Activated naive CD8-positive, alpha-beta T cell treated with anti-CD3 and anti-CD28 coated beads, Interleukin-2, amount 50 U/mL, for 16 hours (primary cell): Measurements from ENCODE around the gene RHBDD2.
"Not testable (repeated sequence)": the region's sequence is repeated elsewhere in the genome, so short reads cannot be mapped to it uniquely, and the experiment has no call there.

Source experiments
- DNase-seq: peaks from one replicate; pipeline ENCODE4 v3.0.0-alpha.2; 2020; ENCODE audit warnings: low read depth, low spot score

Gene RHBDD2

DNA sequence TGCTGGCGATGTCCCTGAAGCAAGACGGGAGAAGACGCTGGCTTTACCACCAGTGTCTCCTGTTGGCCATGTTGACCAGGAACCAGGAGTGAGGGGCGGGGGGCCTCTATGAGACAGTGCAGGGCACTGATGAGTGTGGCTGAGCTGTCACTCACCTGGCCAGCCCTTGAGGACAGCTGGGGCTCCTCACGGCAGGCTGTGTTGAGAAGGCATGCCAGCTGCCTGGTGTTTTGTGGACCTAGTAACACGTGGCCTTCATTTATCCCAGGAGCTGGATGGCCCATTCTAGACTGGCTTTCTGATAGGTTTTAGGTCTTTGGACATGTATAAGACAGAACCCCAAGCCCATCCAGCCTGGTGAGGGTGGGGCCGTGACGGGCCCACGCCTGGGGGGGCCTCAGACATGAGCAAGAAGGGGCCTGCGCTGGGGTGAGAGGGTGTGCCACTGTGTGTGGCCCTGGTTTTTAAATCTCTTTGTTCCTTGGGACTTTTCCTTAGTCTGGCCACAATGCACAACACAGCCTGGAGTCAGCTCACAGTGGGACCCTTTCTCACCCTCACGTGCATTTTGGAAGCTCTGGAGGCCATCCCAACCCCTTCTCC is 10.5 kb downstream of the RHBDD2 start:
- DNase-seq = no peak

DNA sequence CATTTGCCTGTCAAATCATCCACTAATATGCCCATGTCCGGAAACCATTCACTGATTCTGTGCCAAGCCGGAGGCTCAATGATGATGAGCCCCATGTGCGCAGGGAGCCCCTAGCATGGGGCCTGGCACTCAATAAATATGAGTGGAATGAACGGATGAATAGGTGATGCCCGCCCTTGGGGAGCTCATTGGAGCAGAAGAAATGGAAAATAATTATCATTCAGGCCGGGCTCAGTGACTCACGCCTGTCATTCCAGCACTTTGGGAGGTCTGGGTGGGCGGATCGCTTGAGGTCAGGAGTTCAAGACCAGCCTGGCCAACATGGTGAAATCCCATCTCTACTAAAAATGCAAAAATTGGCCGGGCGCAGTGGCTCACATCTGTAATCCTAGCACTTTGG is 11.0 kb downstream of the RHBDD2 start:
- no peak for DNase-seq

DNA sequence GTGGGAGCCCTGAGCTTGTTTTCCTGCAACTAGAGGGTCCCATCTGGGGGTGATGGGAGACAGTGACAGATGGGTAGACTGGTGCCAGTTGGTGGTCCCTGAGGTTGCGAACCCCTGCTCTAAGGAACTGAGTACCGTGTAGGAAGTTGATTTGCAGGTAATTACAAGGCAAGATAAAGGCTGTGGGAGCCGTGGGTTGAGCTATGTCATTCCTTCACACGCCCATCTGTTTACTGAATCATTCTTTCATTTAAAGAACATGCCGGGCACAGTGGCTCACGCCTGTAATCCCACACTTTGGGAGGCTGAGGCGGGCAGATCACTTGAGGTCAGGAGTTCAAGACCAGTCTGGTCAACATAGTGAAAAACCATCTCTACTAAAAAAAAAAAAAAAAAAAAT is 12.4 kb downstream of the RHBDD2 start:
- not testable (repeated sequence) for DNase-seq

DNA sequence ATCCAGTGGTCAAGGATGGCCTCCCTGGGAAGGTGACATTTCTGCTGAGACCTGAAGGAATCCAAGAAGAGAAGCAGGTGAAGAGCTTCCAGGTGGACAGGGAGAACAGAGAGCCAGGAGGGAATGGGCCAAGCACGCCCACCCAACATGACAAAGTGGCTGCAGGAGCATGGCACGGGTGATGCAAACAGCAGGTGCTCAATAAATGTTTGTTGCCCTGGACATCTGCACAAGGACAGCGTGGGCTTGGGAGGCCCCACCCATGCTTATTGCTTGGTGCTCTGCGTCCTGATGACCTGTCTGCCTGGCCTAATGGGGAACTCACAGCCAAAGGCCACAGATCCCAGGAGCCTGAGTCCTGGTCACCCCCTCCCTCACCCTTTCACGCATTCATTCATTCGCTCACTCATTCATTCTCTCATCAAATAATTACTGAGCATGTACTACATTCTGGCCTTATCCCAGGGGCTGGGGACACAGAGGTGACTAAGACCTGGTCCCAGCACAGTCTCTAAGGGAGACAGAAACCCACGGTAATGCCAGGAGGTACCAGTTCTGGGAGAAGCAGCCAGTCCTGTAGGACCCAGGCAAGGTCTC is 13.1 kb downstream of the RHBDD2 start:
- DNase-seq = no peak

DNA sequence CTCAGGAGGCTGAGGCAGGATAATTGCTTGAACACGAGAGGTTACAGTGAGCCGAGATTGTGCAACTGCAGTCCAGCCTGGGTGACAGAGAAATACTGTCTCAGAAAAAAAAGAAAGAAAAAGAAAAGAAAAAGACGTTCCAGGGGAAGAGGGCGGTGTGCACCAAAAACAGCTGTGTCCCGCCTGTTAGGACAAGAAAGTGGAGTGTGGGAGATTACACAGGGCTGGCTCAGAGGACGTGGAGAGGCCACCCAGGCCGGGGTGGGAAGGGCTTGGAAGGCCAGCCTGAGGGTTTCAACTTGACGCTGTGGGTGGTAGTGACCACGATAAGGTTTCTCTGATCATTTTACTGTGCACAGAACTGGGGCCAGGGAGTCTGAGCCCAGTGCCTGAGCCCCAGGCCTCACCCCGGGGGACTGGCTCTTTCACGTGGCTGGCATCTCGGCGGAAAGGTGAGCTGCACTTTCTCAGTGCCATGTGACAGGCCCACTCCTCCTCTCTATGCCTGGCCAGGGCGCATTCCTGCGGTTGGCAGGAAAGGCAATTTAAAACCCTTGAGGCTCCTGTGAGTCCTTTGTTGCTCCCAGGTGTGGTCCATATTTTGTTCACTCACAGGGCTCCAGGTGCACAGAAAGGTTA is 13.9 kb downstream of the RHBDD2 start:
- no peak for DNase-seq

DNA sequence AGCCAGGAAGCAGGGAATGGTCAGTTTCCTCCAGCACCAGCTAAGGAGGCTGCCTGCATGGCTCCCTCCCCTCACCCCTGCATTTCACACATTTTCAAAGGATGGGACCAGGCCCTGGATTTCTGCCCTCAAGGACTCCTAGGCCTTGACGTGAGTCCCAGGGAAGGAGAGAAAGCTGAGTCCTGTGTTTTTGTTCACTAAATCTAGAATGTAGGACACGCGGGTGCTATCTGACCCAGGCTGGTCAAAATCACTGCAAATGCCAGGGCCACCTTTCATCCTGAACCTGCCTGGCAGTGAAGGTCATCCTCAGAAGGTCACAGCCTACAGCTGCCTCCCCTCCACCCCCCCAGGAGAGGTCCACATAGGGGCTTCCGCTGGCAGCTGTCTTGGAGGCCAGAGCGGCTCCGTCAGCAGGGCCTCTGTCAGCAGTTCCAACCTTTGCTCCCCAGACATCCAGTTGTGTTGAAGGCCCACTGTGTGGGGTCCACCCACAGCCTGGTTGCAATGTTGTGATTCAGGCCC is 18.0 kb downstream of the RHBDD2 start:
- no peak for DNase-seq

DNA sequence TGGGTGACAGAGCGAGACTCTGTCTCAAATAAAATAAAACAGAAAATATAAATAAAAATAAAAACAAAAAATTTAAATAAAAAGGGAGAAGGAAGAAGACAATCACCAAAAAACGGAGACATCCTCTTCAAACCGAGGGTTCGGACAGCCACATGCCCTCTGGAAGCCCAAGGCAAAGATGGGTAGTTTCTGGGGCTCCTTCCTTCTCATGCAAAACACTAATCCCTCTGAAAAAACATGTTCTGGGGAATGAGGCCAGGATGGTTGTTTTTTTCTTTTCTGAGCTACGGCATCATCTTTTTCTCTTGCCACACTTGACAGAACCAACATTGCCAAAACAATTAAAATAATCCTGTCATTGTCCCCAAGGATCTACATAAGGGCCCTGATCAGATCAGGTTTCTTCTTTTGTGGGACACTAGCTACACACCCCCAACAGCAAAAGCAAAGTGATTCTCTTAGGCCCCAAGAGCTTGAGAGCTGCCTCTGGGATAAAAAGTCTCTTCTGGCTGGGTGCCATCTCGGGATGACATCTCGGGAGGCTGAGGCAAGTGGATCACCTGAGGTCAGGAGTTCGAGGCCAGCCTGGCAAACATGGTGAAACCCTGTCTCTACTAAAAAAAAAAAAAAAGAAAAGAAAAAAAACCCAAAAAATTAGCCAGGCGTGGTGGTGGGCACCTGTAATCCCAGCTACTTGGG is 21.9 kb downstream of the RHBDD2 start:
- no peak for DNase-seq

DNA sequence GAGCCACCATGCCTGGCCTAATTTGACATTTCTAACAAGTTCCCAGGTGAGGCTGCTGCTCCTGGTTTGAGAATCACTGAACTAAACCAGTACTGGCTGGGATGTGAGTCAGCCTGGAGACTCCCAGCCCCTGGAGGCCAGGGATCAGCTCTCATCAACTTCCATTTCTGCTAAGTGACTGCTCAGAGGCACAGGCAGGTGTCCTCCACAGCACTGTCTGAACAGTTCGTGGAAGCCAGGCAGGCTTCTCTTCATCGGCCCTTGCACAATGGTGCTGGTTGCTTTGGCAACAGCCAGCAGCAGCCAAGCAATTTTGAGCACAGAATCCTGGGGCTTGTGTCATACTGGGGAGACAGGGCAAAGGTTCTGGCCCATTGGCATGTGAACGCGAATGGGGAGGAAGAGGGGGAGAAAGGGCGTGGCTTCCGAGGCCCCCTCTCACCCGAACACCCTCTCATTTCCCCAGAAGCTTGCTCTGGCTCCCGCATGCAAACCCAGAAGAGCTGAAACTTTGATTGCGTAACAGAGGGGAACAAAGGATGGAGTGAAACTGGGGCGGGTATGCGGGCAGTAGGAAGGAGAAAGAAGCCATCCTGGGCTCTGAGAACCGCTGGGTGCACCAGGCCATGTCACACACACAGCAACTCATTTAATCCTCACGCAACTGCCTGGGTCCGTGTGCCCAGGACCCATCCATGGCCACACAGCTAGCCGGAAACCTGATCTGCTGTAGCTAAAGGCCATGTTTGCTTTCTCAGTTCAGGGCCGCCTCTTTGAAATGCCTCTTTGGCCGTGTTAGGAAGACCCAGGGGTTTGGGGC is 27.2 kb downstream of the RHBDD2 start:
- DNase-seq = no peak

DNA sequence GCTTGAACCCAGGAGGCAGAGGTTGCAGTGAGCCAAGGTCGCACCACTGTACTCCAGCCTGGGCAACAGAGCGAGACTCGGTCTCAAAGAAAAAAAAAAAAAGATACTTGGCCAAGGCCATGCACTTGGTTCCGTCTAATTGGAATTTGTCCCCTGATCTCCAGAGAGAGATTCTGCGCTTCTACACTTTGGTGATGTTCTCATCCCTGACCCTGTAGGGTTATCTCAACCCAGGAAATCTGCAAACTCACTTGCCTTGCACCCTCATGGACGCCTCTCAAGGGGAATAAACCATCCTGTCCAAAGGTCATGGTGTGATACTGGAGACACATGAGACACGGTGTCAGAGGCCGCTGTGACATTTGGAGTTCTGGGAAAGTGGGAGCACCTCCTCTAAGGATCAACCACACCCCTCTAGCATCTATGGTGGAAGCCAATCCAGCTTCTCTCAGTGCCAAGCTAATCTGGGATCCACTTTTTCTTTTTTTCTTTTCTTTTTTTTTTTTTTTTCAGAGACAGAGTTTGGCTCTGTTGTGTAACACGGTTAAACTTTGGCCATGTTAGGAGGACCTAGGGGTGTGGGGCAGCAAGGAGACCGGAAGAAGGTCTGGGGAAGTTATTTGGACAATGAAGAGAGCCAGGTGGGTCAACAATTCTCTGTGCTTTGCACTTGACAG is 28.3 kb downstream of the RHBDD2 start:
- DNase-seq = no peak

DNA sequence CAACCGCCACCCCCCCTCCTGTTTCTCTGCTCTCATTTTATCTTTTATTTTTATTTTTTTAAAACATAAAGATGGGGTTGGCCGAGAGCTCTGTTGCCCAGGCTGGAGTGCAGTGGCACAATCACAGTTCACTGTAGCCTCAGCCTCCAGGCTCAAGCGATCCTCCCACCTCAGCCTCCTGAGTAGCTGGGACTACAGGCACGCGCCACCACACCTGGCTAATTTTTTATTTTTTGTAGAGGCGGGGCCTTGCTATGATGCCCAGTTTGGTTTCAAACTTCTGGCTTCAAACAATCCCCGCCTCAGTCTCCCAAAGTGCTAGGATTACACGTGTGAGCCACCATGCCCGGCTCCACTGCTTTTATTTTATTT is 28.8 kb downstream of the RHBDD2 start:
- not testable (repeated sequence) for DNase-seq

DNA sequence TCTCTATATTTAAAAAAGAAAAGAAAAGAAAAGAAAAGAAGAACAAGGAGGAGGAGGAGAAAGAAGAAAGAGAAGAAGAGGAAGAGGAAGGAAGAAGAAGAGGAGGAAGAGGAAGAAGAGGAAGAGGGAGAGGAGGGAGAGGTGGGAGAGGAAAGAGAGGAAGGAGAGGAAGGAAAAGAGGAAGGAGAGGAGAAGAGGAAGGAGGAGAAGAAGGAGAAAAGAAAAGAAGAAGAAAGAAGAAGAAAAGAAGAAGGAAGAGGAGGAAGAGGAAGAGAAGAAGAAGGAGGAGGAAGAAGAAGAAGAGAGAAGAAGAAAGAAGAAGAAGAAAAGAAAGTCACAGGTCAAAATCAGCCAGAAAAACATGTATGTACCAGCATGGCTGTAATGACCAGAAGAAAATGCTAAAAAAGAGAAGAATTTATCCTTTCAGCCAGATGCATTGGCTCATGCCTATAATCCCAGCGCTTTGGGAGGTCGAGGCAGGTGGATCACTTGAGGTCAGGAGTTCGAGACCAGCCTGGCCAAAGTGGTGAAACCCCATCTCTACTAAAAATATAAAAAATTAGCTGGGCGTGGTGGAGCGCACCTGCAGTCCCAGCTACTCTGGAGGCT is 30.8 kb downstream of the RHBDD2 start:
- DNase-seq = no peak

DNA sequence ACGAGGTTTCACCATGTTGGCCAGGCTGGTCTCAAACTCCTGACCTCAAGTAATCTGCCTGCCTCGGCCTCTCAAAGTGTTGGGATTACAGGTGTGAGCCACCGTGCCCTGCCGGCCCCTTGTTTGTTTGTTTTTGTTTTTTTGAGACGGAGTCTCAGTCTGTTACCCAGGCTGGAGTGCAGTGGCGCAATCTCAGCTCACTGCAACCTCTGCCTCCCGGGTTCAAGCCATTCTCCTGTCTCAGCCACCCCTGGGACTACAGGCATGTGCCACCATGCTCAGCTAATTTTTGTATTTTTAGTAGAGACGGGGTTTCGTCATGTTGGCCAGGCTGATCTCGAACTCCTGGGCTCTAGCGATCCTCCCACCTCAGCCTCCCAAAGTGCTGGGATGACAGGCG is 32.4 kb downstream of the RHBDD2 start:
- DNase-seq = not testable (repeated sequence)

DNA sequence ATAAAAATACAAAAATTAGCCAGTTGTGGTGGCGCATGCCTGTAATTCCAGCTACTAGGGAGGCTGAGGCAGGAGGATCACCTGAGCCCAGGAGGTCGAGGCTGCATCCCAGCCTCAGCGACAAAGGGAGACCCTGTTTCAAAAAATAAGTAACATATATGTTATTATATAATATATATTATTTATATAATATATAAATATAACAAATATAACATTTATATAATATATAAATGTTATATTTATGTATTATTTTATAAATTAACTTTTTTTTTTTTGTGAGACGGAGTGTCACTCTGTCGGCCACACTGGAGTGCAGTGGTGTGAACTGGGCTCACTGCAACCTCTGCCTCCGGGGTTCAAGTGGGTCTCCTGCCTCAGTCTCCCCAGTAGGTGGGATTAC is 34.6 kb downstream of the RHBDD2 start:
- DNase-seq = no peak

DNA sequence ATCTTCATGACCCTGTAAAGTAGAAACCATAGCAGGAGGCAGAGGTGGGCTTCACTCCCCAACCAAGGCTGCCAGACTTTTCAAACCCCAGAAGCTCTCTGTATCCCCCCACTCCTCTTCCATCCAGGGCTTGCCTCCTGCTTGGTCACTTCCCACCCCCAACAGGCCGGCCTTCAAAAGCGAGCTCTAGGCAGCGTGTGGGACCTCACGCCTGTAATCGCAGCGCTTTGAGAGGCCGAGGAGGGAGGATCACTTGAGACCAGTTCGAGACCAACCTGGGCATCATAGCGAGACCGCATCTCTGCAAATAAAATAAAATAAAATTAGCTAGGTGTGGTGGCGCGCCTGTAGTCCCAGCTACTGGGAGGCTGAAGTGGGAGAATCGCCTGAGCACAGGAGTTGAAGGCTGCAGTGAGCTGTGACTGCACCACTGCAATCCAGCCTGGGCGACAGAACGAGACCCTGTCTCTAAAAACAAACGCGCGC is 35.4 kb downstream of the RHBDD2 start:
- DNase-seq = no peak

DNA sequence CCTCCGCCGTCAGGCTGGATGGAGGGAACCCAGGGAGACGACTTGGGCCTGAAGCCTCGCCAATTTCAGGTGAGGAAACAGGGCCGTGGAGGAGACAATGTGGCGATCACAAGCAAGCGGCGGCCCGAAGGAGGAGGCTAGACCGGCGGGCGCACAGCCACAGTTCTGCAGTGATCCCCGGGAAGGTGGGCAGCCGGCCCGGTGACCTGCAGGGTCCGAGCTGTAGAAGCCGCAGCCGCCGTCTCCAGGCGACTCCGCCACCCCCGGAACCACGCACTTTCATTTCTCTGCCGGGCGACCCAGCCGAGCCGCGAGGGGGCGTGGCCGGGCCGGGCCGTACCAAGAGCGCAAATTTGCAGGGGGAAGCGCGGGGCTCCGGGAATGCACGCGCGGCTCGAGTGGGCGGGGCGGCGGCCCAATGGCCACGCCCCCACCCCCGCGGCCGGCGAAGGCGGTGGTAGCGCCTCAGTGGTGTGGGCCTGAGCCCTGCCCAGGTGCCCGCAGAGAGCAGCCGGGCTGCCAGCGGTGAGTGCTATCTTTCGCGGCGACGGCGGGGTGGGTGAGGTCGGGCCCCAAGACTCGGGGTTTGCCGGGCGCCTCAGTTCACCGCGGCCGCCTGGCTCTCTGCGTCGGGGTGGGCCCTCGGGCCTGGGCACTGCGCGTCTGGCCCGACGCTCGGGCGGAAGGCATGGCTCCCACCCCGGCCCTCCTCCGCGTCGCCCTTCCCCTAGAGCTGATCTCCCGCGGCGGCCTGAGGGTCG is 36.0 kb downstream of the RHBDD2 start, which contains the start of gene POR:
TSS of gene POR (plus strand) at position 501 of the 761 bp plus-strand sequence. CDS start 38,847 bp downstream, outside the sequence.
- peak; percentile 92 for DNase-seq

DNA sequence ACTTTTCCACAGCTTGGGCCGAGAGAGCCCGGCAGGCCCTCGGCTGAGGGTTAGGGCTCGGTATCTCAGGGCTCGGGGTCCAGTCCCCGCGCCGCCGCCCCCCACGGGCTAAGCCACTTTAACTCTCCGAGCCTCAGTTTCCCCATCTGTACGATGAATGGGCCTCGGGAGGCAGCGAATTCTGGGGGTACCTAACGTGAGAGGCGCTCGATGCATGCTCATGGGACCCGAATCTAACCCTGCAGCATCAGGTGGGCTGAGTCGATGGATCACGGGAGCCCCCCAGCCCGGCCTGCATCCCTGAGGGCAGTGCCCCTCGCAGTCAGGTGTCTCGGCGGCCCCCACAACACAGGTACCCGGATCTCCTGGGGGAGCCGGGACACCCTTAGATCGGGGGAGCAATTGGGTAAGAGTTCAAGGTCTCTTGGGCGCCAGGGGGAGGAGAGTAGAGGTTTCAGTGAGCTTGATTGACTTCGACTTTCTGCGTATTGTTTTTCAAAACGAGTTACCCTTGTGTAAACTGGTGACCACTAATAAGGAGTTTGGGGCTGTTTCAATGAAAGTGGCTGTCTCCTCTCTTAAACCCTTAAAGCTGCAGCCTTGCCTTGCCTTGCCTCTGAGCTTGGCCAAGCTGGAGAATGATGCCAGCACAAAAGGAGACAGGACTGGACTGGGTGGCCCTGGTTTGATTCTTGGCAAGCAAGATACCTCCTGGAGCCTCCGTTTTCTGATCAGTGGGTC is 36.8 kb downstream of the RHBDD2 start:
- no peak for DNase-seq

DNA sequence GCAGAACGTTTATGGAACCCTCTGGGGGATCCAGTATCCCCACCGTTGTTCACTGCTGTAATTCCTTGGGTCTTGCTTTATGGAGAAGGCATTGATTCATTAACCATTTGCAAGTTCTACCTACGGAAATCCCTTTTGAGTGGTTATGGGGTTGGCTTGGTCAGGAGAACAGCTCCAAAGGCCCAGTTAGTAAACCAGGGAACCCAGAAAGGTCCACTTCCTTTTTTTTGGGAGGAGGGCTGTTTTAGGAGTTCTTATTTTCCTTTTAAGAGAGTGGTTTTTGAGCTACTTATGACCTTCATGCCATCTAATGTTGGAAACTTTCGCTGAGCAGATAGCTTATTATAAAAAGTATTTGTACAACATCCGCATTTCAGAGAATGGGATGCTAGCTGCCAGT is 37.4 kb downstream of the RHBDD2 start:
- DNase-seq = no peak

DNA sequence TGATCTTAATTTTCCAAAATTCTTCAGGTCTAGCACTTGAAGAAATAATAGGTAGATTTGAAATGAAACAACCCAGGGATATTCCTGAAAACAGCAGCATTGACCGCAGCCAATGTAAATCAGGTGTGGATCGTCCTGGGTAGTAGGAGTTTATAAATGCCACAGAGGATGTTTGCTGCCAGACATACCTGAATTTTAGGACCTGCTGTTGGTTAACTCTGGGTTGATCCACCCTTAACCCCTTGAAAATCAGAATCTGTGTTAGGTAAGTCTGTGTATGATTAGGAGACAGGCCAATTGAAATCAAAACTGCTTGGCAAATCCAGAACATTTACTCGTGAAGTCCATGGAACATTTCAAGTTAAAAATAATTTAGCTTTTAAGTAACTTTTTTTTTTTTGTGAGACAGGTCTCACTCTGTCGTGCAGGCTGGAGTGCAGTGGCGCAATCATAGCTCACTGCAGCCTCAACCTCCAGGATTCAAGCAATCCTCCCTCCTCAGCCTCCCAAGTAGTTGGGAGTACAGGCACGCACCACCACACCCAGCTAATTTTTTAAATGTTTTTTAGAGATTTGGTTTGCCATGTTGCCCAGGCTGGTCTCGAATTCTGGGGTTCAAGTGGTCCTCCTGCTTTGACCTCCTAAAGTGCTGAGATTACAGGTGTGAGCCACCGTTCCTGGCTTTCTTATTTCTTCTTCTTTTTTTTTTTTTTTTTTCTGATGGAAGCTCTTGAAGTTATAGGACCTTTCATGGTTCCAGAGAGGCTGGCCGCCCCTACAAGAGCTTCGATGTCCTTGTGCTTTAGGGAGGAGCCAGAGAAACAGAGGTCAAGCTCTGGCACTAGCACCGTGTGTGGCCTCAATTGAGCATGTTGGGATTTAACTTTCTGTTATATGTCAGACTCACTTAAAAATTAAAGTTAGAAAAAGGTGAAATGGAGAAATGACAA is 38.1 kb downstream of the RHBDD2 start:
- DNase-seq = no peak
